NOMO-1 treated with DMSO at 0.1 percent for 48 hours (cell line): ENCODE measurements around the gene NHSL2.
"Not testable (repeated sequence)": the region's sequence is repeated elsewhere in the genome, so short reads cannot be mapped to it uniquely, and the experiment has no call there.

Source experiments
- DNase-seq: peaks from one replicate; lab custom pipeline; 2025; ENCODE audit not compliant: unreplicated experiment; lab: John Stamatoyannopoulos, UW

NHSL2 gene

DNA sequence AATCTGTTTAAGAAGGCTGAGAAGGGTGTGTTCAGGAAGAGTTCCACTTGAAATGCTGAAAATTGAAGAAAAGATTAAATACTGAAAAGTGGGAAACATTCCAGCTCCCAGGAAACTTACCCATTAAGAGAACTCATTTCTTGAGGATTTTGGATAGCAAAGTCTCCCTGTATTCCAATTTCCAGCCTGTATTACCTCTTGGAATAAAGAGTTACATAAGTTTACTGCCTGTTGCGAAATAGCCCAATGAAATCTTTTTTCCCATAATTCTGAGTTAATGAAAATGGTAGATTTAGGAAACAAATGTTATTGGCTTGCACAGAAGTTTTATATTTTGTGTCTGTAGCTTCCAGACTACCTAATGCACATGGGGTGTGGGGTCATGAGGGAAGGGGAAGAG lies 12.0 kb downstream of the NHSL2 start:
- no peak for DNase-seq

DNA sequence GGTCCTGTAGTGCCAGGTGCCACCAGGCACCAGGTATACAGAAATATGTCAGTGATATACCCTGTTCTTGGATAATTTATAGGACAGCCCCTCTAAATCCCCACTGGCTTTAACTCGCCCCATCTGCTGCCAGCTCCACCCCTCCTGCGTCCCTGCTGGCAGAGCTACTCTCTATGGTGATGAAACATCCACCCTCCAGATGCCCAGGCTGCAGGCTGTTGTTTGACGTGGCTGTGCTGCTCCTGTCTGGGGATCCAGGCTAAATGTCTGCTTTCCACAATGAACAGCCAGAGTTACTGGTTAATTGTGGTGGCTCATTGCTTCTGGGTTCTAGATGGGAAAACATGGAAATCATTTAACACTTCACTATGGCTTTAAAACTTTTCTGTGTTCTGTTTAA lies 12.9 kb downstream of the NHSL2 start:
- DNase-seq, result no peak

DNA sequence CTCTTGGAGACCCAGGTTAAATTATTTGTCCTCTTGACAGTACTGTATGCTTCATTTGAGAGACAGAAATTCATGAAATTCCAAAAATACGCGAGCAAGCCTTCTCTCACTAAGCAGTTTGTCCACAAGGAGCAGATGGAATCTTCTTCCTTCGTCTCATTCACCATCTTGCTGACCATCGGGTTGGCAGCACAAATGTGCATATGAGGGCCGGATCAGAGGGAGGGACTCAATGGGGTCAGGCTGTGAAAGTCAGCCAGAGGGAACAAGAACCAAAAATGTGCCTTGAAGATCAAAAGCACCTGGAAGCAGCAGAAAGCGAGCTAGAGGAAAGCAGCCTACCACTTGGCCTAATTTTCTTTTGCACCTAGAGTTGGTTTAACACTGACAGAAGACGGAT lies 16.4 kb downstream of the NHSL2 start:
- DNase-seq, result no peak

DNA sequence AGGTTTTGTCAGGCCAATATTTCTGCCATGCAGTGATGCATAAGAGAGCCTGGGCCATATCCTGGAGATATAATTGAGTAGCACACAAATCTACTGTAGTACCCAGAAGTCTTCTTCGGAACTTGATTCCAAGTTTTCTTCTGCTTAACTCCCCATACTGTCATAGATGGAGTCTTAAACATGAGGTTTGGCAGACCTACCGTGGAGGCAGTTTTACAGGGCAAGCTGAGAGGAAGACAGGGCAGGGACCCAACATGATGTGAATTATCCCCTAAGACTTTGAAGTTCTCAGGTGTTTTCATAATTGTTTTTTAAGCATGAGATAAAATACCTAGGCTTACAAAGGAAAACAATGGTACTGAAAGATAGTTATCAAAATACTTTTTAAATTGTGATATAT lies 18.2 kb downstream of the NHSL2 start:
- no peak for DNase-seq

DNA sequence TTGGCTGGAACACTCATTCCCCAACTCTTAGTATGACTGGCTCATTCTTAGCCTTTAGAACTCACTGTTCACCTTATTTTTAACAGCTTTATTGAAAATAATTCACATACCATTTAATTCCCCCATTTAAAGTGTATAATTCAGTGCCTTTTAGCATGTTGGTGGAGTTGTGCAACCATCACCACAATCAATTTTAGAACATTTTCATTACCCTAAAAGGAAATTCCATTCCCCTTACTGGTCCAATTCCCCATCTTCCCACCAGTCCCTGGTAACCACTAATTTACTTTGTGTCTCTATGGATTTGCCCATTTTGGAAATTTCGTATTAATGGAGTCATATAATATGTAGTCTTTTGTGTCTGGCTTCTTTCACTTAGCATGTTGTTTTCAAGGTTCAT lies 19.7 kb downstream of the NHSL2 start:
- DNase-seq, result no peak

DNA sequence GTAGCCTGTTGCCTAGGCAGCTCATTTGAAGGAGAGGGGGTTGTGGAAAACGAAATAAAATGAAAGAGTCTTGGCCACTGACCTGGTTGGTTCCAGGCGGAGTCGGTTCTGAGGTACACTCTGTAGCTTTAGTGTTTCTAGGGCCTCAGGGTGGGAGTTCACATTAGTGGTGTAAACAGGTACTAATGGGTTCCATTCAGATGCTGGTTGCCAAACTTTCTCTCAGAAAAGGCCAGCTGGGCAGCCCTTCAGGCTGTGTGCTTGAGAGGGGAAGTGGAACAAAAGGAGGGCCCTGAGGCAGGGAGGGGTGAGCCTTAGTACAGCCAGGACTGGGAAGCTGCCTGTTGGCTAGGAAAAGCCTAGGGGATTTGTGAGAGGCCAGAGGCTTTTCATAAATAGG lies 24.8 kb downstream of the NHSL2 start:
- no peak for DNase-seq

DNA sequence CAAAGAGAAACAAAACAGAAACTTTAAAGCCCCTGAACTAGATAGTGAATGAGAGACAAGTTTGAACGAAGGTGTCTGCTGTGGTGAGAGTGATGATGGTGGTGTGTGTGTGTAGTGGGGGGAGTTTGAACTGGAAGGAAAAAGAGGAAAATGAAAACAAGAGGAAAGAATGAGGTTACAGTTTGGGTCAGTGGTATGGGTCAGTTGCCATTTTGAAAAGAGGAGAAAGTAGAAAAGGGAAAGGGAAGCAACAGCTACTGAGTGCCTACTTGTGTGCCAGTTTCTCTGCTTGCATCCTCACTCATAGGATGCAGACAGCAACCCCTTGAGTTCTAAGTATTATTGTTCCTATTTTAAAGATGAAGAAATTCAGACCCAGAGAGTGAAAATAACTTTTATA lies 26.0 kb downstream of the NHSL2 start:
- DNase-seq, result no peak

DNA sequence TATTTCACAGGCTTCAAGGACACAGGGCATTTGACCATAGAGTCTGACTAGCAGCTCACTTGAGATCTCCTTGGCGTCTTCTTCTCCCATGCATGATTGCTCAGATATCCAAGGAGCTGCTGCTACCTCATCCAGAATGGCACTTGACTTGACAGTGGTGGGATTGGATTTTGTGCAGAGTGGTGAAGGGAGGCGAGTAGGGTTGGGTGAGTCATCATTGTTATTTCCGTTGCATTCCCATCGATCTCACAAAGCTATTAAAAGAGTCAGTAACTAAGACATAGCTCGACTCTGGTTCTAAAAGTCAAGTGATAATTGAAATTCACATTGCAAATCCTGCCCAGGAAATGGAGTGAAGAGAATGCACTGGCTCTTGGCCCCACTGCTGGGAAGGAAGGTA lies 27.7 kb downstream of the NHSL2 start:
- DNase-seq, result no peak

DNA sequence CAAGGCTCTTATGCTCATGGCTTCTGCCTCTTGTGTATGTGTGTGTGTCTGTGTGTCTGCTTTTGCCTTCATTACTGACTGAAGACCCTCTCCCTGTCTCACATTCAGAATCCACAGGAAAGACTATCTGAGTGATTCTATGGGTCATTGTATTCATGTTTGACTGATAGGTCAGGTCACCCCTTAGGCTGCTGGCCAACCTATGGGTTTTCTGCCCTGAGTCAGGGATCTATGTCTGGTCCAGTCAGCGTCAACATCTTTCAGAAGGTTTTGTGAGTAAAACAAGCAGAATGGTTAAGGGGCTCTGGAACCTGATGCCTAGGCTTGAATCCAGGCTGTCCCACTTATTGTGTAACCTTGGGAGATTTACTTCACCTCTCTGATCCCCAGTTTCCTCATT lies 30.5 kb downstream of the NHSL2 start:
- DNase-seq, result no peak

DNA sequence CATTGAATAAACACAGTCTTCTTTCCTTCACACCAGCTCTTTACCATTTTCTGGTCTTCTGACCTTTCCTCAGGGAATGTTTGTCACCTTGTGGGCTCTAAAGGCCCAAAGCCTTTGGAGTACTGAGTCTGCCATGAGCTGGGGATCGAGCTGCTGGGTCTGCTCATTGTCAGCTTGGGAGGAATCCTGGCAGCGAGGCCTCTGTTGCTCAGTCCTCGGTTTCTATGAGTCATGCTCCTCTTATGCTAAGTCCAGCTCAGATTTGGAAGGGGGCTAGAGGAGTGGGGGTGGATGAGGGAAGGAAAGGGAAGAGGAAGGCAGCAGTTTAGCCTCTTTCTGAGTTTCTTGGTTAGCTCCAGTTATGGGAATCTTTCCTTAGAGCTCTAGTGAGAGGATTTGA lies 31.1 kb downstream of the NHSL2 start:
- no peak for DNase-seq

DNA sequence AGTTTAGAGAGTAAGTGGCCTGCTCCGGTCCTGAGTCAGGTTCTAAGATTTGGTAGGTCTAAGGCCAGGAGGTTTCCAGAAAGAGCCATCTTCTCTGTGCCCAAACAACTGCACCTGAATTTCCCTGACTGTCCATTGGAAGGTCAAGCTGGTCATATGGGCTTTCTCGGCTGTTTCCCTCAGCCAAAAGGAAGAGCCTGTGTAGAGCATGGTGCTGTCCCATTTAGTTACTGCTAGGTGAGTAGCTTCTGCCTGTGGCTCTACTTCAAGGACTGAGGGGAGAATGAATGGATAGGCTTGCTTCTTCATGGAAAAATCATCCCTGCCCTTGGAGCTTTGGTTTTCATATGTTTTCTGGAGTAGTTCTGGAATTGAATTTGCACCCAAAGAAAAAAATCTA lies 33.7 kb downstream of the NHSL2 start:
- no peak for DNase-seq

DNA sequence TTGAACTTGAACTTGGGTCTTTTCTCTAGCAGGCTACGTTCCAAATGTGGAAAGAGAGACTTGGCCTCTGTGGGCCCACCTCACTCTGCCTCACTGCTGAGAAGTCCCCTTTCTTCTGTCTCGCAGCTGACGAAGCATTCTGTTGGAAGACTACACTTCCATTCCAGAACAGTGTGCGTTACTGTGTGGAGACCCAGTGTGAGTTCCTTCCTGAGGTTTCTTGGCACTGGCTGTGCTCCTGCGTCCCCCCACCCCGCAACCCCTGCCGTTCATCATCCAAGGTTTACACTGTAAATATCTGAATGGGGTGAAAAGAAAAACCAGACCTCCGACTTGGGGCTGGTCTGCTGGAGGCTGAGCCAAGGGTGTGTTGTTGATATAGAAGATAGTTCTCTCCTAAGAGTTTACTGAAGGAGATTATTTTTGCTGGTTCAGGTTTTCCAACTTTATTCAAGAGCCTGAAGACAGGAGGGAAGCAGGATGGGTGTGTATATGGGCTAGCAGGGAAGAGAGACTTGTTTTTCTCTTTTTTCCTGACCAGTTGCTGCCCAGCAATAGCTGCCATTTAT lies 34.7 kb downstream of the NHSL2 start:
- DNase-seq, result no peak

DNA sequence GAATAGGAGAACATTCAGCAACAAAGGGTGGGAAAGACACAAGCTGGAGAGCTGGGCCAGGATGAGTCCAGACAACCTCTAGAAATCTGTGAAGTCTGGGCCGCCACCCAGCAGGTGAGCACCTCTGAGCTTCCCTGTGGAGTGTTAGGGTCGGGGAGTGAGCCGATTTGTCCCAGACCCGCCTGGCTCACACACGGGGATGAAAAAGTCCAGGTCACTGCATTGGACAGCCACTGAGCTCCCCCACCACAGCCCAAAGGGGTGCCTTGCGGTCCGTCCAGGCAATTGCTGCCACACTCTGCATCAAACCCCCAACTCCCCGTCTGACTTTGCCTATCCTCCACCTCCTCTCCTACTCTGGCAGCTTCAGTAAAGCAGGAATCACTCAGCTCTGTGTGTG lies 38.7 kb downstream of the NHSL2 start:
- no peak for DNase-seq

DNA sequence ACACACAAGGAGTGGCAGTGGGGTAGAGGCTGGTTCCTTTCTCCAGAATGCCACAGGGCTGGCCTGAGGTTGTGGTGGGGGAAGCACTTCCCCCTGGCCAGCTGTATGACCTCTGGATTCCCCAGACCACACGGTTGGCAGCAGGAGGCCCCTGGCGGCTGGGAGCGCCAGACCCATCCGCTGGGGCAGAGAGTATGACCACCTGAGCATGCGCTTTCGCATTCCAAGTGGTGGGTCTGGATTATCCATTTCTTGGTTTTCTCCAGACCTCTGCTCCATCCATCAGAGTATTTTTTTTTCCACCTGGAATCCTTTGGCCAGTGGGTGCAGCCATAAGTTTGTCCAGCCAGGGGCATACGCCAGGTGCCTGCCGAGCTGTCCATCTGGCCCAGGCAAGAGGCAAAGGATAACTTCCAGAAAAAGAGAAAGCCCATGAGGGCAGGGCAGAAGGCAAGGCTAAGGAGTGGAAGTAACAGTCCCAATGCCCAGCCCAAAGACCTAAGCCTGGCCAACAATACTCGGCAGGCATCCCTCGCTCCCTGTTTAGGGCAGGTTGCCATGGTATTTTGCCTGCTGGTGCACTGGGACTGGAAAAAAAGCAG lies 39.3 kb downstream of the NHSL2 start:
- DNase-seq, result no peak

DNA sequence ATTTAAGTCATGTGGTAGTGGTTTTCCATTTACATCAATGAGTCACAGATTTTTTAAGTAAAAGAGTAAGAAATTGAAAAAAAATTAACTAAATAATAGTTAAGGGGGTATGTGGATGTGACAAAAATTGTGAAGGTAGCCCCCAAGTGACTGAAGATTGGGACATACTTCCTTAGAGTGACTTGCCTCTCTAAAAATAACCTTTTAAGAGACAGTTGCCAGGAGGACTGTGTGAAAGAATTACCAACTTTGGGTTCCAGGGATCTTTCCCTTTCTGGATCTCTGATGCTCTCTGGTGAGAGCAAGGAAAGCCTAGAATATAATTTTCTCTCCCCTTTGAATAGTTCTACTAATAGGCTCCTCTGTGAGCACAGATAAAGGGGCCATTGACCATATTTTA lies 42.7 kb downstream of the NHSL2 start:
- DNase-seq, result no peak

DNA sequence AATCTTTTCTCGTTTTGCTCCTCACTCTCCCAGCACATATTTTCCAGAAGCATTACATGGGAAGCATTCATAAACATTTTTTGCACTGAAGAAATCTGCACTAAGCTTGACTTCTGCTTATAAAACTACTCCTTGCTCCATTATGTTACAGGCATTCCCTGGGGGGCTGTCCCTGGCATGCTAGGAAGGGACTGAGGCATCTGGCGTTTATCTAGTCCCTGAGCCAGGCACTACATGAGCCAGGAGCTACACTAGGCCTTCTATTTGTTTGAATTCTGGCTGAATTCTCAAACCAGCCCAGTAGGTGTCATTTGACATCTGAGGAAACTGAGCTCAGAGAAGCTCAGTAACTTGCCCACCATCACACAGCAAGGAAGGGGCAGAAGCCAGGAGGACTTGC lies 43.3 kb downstream of the NHSL2 start:
- DNase-seq, result no peak

DNA sequence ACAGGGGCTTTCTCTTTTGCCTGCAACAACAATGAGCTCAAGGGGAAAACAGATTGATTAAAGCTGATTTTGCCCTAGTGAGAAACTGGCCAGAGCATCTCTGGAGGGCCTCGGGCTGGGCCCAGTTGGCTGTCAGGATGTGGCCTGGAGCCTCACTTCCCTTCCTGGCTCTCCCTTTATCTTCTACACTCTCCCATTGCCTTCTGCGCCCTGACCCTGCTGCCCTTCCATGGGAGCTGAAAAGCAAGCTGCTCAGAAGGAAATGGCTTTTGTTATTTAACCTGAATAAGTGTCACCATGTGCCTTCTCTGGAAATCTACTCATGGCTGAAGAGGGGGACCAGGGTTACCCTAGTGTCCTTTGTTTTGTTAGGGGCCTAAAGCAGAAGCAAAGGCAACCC lies 43.8 kb downstream of the NHSL2 start:
- DNase-seq, result no peak

DNA sequence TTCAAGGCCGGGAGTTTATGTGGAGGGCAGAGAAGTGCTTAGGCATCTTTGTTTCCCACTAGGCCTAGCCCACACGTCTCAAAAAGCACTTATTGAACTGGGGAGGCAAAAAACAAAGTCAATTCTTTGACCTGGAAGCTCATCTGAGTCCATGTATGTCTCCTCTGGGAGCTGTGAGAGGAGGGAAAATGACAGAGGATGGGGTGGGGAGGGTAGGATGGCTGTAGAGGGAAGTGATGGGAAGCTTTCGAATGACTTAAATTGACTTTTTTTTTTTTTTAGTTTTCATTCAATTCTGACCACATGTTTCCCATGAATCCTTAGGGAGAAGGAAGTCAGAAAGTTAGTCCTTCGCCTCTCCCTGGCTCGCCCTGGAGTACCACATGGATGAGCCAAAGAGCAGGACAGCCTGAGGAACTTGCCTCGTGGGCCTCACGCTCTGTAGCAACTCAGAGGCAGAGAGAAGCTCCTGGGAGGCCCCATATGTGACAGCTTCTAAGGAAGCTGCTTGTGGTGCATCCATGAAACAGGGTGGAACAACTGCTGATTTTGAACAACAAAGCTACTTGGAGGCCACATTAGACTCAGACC lies 45.0 kb downstream of the NHSL2 start:
- no peak for DNase-seq

DNA sequence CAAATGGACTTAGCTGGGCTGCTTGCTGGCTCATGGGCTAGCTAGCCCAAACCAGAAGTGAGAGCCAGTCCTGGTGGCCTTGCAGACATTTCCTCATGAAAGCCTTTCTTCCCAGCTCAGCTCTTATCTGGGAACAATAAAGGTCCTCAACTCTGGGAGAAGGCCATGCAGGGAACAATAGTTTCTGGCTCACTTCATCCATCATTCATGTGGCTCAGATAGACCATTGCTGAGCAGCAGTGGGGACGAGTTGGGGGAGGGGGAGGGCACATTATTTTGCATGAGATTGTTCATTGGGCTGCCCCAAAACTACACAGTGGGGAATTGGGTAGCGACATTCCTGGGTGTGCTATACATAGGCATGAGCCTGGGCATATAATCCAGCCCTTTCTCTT lies 47.6 kb downstream of the NHSL2 start:
- DNase-seq, result no peak

DNA sequence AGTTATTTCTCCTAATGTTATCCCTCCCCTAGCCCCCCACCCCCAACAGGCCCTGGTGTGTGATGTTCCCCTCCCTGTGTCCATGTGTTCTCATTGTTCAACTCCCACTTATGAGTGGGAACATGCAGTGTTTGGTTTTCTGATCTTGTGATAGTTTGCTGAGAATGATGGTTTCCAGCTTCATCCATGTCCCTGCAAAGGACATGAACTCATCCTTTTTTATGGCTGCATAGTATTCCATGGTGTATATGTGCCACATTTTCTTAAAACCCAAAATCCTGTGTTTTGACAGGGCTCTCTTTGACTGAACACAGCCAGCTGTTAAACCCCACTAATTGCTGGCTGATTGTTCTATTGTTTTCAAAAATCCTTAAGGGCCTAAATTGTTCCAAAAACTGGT lies 53.5 kb downstream of the NHSL2 start:
- DNase-seq, result not testable (repeated sequence)

DNA sequence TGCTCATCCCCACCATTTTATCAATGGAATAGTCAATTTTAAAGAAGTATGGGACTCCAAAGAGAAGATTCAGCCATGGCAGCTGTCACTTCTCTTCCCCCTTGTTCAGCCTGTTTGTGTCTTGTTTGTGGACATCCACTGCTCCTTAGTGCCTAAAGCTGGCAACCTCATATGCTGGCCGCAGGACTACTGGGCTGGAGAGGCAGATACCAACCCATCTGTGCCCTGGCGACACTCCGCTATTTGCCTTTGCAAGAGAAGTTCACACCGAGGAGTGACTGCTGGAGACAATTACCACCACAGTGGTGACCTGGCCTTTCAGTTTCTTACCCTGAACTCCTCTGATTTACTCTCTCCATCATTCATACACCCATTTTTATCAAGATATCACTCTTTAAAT lies 64.3 kb downstream of the NHSL2 start:
- no peak for DNase-seq

DNA sequence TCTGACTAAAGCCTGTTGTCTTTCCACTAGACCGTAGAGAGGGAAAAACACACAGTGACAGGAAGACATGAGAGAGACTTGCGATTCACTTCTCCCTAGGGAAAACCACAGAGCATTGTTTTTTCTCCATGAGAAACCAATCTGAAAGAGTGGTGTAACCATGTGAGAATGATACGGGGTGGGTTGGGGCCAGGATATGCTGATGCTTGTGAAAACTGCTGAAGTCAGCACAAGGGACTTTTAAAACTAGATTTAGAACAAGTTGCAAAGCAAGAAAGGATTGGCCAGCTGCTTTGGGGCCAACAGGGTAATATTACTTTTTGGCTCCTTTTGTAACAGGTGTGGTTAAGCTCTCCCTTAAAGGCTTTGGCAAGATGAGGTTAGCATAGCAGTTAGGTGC lies 66.1 kb downstream of the NHSL2 start:
- no peak for DNase-seq

DNA sequence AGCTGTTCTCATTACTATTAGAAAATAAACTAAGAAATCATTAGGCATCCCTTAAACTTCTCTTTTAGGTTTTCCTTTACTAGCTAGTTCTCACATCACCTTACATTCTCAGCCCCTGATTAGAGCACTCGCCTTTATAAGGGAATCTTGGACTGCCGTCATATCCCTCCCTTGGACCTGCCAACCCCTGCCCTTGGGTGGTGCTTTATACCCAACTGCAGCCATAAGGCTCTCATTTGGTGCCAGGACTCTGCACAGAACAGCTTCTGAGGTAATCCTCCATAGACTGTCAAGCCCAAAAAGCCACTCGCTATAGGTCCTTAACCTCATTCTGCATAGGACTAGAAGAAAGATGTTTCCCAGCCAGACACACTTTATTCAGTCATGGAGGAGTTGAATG lies 67.5 kb downstream of the NHSL2 start:
- no peak for DNase-seq
